Gastrocnemius medialis (tissue), 4 donors: Measurements from ENCODE around the gene NFAT5. TPM values are rescaled to one million over a fixed set of nuclear protein-coding genes. Genes with fewer than 3 reads are reported as not detected.
A peak's percentile ranks its signal among the peaks of the same experiment; 100 is the strongest.

Source experiments
- ATAC-seq, 2 donors: fragments of 150-250 bp; one replicate each; pipeline ENCODE4 v1.9.1; 2016
- DNase-seq, 2 donors: peaks; one replicate each; pipeline ENCODE4 v3.0.0-alpha.2; 2019
- H3K27ac ChIP-seq, 4 donors: fragments of 200-600 bp; sonication (generic); 1 replicate in 1 of 4; 2 replicates in 3 of 4; pipeline ENCODE4 v1.5.1; 2016 to 2018; ENCODE audit warnings: mild to moderate bottlenecking in 2 of 4, moderate library complexity in 1 of 4
- H3K27me3 ChIP-seq, 3 donors: fragments of 200-600 bp; sonication (generic) in 2 of 3; 1 replicate in 1 of 3; 2 replicates in 2 of 3; pipeline versions ENCODE4 v1.5.1 to v1.6.0; 2016 to 2019; ENCODE audit warnings: mild to moderate bottlenecking in 1 of 3, moderate library complexity in 1 of 3
- H3K36me3 ChIP-seq, 2 donors: fragments of 200-600 bp; sonication (generic) in 1 of 2; one replicate each; pipeline ENCODE4 v1.5.1; 2017 to 2018
- H3K4me1 ChIP-seq, 2 donors: fragments of 200-600 bp; sonication (generic) in 1 of 2; one replicate each; pipeline ENCODE4 v1.5.1; 2016 to 2017; ENCODE audit warnings: mild to moderate bottlenecking in 2 of 2
- H3K4me3 ChIP-seq, 4 donors: fragments of 200-600 bp; sonication (generic) in 3 of 4; 1 replicate in 1 of 4; 2 replicates in 3 of 4; pipeline ENCODE4 v1.5.1; 2016 to 2019; ENCODE audit warnings: mild to moderate bottlenecking in 2 of 4
- H3K9me3 ChIP-seq, 3 donors: fragments of 200-600 bp; sonication (generic) in 2 of 3; 1 replicate in 1 of 3; 2 replicates in 2 of 3; pipeline ENCODE4 v1.5.1; 2016 to 2019
- CTCF ChIP-seq, 5 experiments: fragments of 450-650 bp in 3 of 5; fragments of 200-600 bp in 2 of 5; sonication (generic) in 2 of 5; IDR thresholded peaks in 4 of 5; conservative IDR thresholded peaks in 1 of 5; 1 replicate in 4 of 5; 2 replicates in 1 of 5; pipeline ENCODE4 v1.5.1; 2016 to 2019; ENCODE audit warnings: antibody characterized with exemption in 5 of 5, mild to moderate bottlenecking in 3 of 5, moderate library complexity in 3 of 5
- POLR2A ChIP-seq, 2 donors: fragments of 450-650 bp; IDR thresholded peaks; one replicate each; pipeline ENCODE4 v1.6.1; 2017; ENCODE audit warnings: antibody characterized with exemption in 2 of 2, mild to moderate bottlenecking in 2 of 2, moderate library complexity in 2 of 2
- in situ Hi-C, 4 donors: fragments of 200-750 bp; cut with MboI; loops; one replicate each; pipeline versions ENCODE4 v1.15.0 to v1.8.0; 2017; ENCODE audit warnings: low sequenced_read_pairs in 4 of 4
- intact Hi-C: fragments of 100-400 bp; cut with DNase I; formaldehyde crosslinking; loops from one replicate; pipeline ENCODE4 v1.15.1; 2023; ENCODE audit warnings: low total_unique reads
- total RNA-seq, 4 donors: library from RNA; depleted of rRNA; stranded (reverse); fragments of >200 nt; gene quantifications; one replicate each; pipeline versions ENCODE4 v1.1.0 to v1.2.3, GENCODE V29; 2016

Gene NFAT5
- total RNA-seq, 4 donors from 2014 or later = 14.4 to 34.2 (median 18.4) TPM

- no peak overlapping the region for H3K4me3 ChIP-seq
- no peak overlapping the region for H3K27ac ChIP-seq
- peaks cover 0 to 14% of the 10 kb centered on the region in 2 donors for H3K4me1 ChIP-seq
- H3K9me3 ChIP-seq = no peaks in the 10 kb centered on the region
- ATAC-seq (no peak), DNase-seq (no peak)
- no peaks in the 10 kb centered on the region for H3K27me3 ChIP-seq
- intact Hi-C loops (no loop called here), in situ Hi-C loops (no loop called here)
- H3K36me3 ChIP-seq = peaks cover 0 to 31% of the 10 kb centered on the region in 2 donors
- no peak for TF ChIP-seq CTCF (IDR thresholded peaks at IDR 0.05 in 4 of 5, conservative IDR thresholded peaks at IDR 0.05 in 1 of 5)
- no peak for TF ChIP-seq POLR2A (IDR thresholded peaks at IDR 0.05)
These were observed 155.2 kb downstream of the NFAT5 start for GRCh38 chr16:69720822-69721430.

GRCh38 chr16:69721441-69721957, 155.7 kb downstream of the NFAT5 start:
- DNase-seq = no peak
- in situ Hi-C loops (no loop called here), intact Hi-C loops (no loop called here)

GRCh38 chr16:69724414-69724873, 158.7 kb downstream of the NFAT5 start:
- in situ Hi-C loops (no loop called here), intact Hi-C loops (no loop called here)
- no peak for TF ChIP-seq POLR2A (IDR thresholded peaks at IDR 0.05)
- H3K4me3 ChIP-seq = peak overlapping the region in 1 of 4 donors; percentile 57
- no peaks in the 10 kb centered on the region for H3K9me3 ChIP-seq
- H3K27ac ChIP-seq = peak overlapping the region; percentile 66 to 80 (median 76)
- H3K36me3 ChIP-seq = no peaks in the 10 kb centered on the region
- DNase-seq = no peak
- ATAC-seq = no peak
- no peaks in the 10 kb centered on the region for H3K27me3 ChIP-seq
- H3K4me1 ChIP-seq = peaks cover 19 to 27% of the 10 kb centered on the region in 2 donors

More at GRCh38 chr16:69721441-69721957, 155.7 kb downstream of the NFAT5 start:
- TF ChIP-seq CTCF (IDR thresholded peaks at IDR 0.05 in 4 of 5, conservative IDR thresholded peaks at IDR 0.05 in 1 of 5) = no peak
- no peak for TF ChIP-seq POLR2A (IDR thresholded peaks at IDR 0.05)
- Histone ChIP-seq H3K27ac (no peak overlapping the region), H3K27me3 (no peaks in the 10 kb centered on the region), H3K4me3 (no peak overlapping the region), H3K36me3 (peaks cover 0 to 25% of the 10 kb centered on the region in 2 donors), H3K4me1 (peaks cover under 1 to 18% of the 10 kb centered on the region in 2 donors), H3K9me3 (no peaks in the 10 kb centered on the region)
- ATAC-seq = no peak

- H3K27me3 ChIP-seq = no peaks in the 10 kb centered on the region
- peak overlapping the region; percentile 66 to 80 (median 76) for H3K27ac ChIP-seq
- intact Hi-C loops (no loop called here), in situ Hi-C loops (no loop called here)
- no peaks in the 10 kb centered on the region for H3K9me3 ChIP-seq
- no peaks in the 10 kb centered on the region for H3K36me3 ChIP-seq
- H3K4me1 ChIP-seq = peaks cover 19 to 27% of the 10 kb centered on the region in 2 donors
- DNase-seq (peak in 1 of 2 donors; percentile 29), ATAC-seq (peak in 1 of 2 donors; percentile 6)
- peak overlapping the region in 2 of 4 donors; percentile 17 to 57 for H3K4me3 ChIP-seq
- no peak for TF ChIP-seq CTCF (IDR thresholded peaks at IDR 0.05 in 4 of 5, conservative IDR thresholded peaks at IDR 0.05 in 1 of 5)
- TF ChIP-seq POLR2A (IDR thresholded peaks at IDR 0.05) = no peak
These were observed 159.3 kb downstream of the NFAT5 start for GRCh38 chr16:69724981-69725479.
